Liver (tissue), 3 donors: Measurements from ENCODE around the gene TLR8.

ENCODE experiments used
- JUND ChIP-seq, 2 donors: IDR thresholded peaks; 2 replicates each; pipeline ENCODE4 v1.6.1; 2016; ENCODE audit warnings: antibody characterized with exemption in 2 of 2
- NR2F2 ChIP-seq: IDR thresholded peaks from 2 replicates; pipeline ENCODE4 v1.6.1; 2016; ENCODE audit warnings: antibody characterized with exemption
- RXRA ChIP-seq, 2 donors: IDR thresholded peaks; 2 replicates each; pipeline ENCODE4 v1.6.1; 2017 to 2018; ENCODE audit warnings: antibody characterized with exemption in 2 of 2, mild to moderate bottlenecking in 1 of 2
- YY1 ChIP-seq: IDR thresholded peaks from 2 replicates; pipeline ENCODE4 v1.6.1; 2016; ENCODE audit warnings: antibody characterized with exemption, mild to moderate bottlenecking
- TF ChIP-seq, protein P1 (sequence below): fragments of 150-350 bp; IDR thresholded peaks from 2 replicates; pipeline ENCODE4 v1.5.1; 2017; ENCODE audit warnings: improper control_type of control experiment, low read depth, low read length; ENCODE audit not compliant: missing input control
- TF ChIP-seq, protein P2 (sequence below): IDR thresholded peaks from 2 replicates; pipeline ENCODE4 v1.6.1; 2016; ENCODE audit warnings: antibody characterized with exemption
- TF ChIP-seq, protein P3 (sequence below): IDR thresholded peaks from 2 replicates; pipeline ENCODE4 v1.6.1; 2016; ENCODE audit warnings: antibody characterized with exemption
- TF ChIP-seq, protein P4 (sequence below): IDR thresholded peaks from 2 replicates; pipeline ENCODE4 v1.6.1; 2016; ENCODE audit warnings: antibody characterized with exemption, mild to moderate bottlenecking
- donor health status: healthy.
- donor health status: healthy.

DNA sequence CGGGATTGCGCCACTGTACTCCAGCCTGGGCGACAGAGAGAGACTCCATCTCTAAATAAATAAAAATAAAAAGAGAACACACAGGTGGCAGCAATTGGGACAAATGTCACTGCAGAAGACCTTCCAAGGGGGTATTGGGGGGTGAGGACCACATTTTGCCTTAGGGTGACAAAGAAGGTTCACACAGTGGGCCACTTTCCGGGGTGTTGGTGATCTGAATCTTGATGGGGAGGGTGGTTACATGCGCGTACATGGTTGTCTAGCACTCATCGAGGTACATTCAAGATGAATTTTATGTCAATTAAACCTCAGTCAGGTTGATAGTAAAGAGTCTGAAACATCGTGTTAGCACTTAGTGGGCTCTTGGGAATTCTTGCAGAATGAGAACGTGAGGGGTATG lies 48.0 kb downstream of the TLR8 start:
- TF ChIP-seq, protein P1, sequence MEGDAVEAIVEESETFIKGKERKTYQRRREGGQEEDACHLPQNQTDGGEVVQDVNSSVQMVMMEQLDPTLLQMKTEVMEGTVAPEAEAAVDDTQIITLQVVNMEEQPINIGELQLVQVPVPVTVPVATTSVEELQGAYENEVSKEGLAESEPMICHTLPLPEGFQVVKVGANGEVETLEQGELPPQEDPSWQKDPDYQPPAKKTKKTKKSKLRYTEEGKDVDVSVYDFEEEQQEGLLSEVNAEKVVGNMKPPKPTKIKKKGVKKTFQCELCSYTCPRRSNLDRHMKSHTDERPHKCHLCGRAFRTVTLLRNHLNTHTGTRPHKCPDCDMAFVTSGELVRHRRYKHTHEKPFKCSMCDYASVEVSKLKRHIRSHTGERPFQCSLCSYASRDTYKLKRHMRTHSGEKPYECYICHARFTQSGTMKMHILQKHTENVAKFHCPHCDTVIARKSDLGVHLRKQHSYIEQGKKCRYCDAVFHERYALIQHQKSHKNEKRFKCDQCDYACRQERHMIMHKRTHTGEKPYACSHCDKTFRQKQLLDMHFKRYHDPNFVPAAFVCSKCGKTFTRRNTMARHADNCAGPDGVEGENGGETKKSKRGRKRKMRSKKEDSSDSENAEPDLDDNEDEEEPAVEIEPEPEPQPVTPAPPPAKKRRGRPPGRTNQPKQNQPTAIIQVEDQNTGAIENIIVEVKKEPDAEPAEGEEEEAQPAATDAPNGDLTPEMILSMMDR: no peak
- TF ChIP-seq NR2F2: no peak
- TF ChIP-seq, protein P2, sequence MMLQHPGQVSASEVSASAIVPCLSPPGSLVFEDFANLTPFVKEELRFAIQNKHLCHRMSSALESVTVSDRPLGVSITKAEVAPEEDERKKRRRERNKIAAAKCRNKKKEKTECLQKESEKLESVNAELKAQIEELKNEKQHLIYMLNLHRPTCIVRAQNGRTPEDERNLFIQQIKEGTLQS: no peak
- no peak for TF ChIP-seq RXRA (IDR thresholded peaks at IDR 0.05)
- TF ChIP-seq, protein P3, sequence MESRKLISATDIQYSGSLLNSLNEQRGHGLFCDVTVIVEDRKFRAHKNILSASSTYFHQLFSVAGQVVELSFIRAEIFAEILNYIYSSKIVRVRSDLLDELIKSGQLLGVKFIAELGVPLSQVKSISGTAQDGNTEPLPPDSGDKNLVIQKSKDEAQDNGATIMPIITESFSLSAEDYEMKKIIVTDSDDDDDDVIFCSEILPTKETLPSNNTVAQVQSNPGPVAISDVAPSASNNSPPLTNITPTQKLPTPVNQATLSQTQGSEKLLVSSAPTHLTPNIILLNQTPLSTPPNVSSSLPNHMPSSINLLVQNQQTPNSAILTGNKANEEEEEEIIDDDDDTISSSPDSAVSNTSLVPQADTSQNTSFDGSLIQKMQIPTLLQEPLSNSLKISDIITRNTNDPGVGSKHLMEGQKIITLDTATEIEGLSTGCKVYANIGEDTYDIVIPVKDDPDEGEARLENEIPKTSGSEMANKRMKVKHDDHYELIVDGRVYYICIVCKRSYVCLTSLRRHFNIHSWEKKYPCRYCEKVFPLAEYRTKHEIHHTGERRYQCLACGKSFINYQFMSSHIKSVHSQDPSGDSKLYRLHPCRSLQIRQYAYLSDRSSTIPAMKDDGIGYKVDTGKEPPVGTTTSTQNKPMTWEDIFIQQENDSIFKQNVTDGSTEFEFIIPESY: no peak
- TF ChIP-seq YY1: no peak
- TF ChIP-seq, protein P4, sequence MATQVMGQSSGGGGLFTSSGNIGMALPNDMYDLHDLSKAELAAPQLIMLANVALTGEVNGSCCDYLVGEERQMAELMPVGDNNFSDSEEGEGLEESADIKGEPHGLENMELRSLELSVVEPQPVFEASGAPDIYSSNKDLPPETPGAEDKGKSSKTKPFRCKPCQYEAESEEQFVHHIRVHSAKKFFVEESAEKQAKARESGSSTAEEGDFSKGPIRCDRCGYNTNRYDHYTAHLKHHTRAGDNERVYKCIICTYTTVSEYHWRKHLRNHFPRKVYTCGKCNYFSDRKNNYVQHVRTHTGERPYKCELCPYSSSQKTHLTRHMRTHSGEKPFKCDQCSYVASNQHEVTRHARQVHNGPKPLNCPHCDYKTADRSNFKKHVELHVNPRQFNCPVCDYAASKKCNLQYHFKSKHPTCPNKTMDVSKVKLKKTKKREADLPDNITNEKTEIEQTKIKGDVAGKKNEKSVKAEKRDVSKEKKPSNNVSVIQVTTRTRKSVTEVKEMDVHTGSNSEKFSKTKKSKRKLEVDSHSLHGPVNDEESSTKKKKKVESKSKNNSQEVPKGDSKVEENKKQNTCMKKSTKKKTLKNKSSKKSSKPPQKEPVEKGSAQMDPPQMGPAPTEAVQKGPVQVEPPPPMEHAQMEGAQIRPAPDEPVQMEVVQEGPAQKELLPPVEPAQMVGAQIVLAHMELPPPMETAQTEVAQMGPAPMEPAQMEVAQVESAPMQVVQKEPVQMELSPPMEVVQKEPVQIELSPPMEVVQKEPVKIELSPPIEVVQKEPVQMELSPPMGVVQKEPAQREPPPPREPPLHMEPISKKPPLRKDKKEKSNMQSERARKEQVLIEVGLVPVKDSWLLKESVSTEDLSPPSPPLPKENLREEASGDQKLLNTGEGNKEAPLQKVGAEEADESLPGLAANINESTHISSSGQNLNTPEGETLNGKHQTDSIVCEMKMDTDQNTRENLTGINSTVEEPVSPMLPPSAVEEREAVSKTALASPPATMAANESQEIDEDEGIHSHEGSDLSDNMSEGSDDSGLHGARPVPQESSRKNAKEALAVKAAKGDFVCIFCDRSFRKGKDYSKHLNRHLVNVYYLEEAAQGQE: no peak
- TF ChIP-seq JUND (IDR thresholded peaks at IDR 0.05): no peak
